Measurements from ENCODE around the gene GNA12. TPM values are rescaled to one million over a fixed set of nuclear protein-coding genes. Genes with fewer than 3 reads are reported as not detected.

GNA12 gene
- total RNA-seq, 2 donors from 2014 or later = 12.2 to 17.5 TPM

GRCh38 chr7:2833083-2833910 lies 10.8 kb downstream of the GNA12 start:
- intact Hi-C loops (cut with DNase I) = no loop called here
- no peak overlapping the region for H3K4me3 ChIP-seq
- no peak for DNase-seq
- no peak for ATAC-seq
- H3K36me3 ChIP-seq (replicated peaks in 1 of 2; ENCODE audit: insufficient read depth in 1 of 2, low read depth in 2 of 2) = no peaks in the 10 kb centered on the region
- no peaks in the 10 kb centered on the region for H3K9me3 ChIP-seq
- 86 to 87% methylated on average over 19 of the region's 19 CpGs for WGBS, 2 donors
- no peak overlapping the region for H3K27ac ChIP-seq
- peaks cover 8% of the 10 kb centered on the region for H3K4me1 ChIP-seq
- H3K27me3 ChIP-seq = no peaks in the 10 kb centered on the region
- no peak for TF ChIP-seq POLR2A (IDR thresholded peaks at IDR 0.05)
- TF ChIP-seq CTCF (IDR thresholded peaks at IDR 0.05) = no peak

- Histone ChIP-seq H3K27me3 (no peaks in the 10 kb centered on the region), H3K4me1 (peaks cover 8% of the 10 kb centered on the region), H3K9me3 (no peaks in the 10 kb centered on the region), H3K36me3 (replicated peaks in 1 of 2; ENCODE audit: insufficient read depth in 1 of 2, low read depth in 2 of 2) (no peaks in the 10 kb centered on the region), H3K4me3 (no peak overlapping the region), H3K27ac (no peak overlapping the region)
- WGBS, 2 donors = 76 to 83% methylated on average over 5 to 12 of the region's 12 CpGs
- DNase-seq = no peak
- ATAC-seq = no peak
- no peak for TF ChIP-seq CTCF (IDR thresholded peaks at IDR 0.05)
- no peak for TF ChIP-seq POLR2A (IDR thresholded peaks at IDR 0.05)
- intact Hi-C loops (cut with DNase I) = no loop called here
Observed at GRCh38 chr7:2832461-2832860, 11.6 kb downstream of the GNA12 start.

GRCh38 chr7:2830609-2831376 lies 13.3 kb downstream of the GNA12 start:
- DNase-seq (no peak), ATAC-seq (no peak)
- H3K4me3 ChIP-seq = no peak overlapping the region
- H3K36me3 ChIP-seq (replicated peaks in 1 of 2; ENCODE audit: insufficient read depth in 1 of 2, low read depth in 2 of 2) = no peaks in the 10 kb centered on the region
- H3K27me3 ChIP-seq = no peaks in the 10 kb centered on the region
- H3K27ac ChIP-seq = no peak overlapping the region
- TF ChIP-seq CTCF (IDR thresholded peaks at IDR 0.05) = no peak
- TF ChIP-seq POLR2A (IDR thresholded peaks at IDR 0.05) = no peak
- peaks cover 8% of the 10 kb centered on the region for H3K4me1 ChIP-seq
- intact Hi-C loops (cut with DNase I) = no loop called here
- WGBS, 2 donors = 43 to 45% methylated on average over 8 of the region's 8 CpGs
- no peaks in the 10 kb centered on the region for H3K9me3 ChIP-seq

- DNase-seq (no peak), ATAC-seq (no peak)
- Histone ChIP-seq H3K36me3 (replicated peaks in 1 of 2; ENCODE audit: insufficient read depth in 1 of 2, low read depth in 2 of 2) (no peaks in the 10 kb centered on the region), H3K4me3 (no peak overlapping the region), H3K27me3 (no peaks in the 10 kb centered on the region), H3K9me3 (no peaks in the 10 kb centered on the region), H3K4me1 (peaks cover 8% of the 10 kb centered on the region), H3K27ac (no peak overlapping the region)
- TF ChIP-seq POLR2A (IDR thresholded peaks at IDR 0.05) (no peak), CTCF (IDR thresholded peaks at IDR 0.05) (no peak)
- 96 to 98% methylated on average over 5 of the region's 5 CpGs for WGBS, 2 donors
- intact Hi-C loops (cut with DNase I) = no loop called here
Observed at GRCh38 chr7:2829040-2829439, 15.1 kb downstream of the GNA12 start.
